Hippocampal formation (tissue), 2 donors: Measurements from ENCODE around the gene SLAMF9.
A peak's percentile ranks its signal among the peaks of the same experiment; 100 is the strongest.

Source experiments
- DNase-seq, 2 donors: peaks; one replicate each; lab custom pipeline; 2025; lab: John Stamatoyannopoulos, UW

Gene SLAMF9

GRCh38 chr1:159932296-159933285 is 21.4 kb downstream of the SLAMF9 start:
- no peak for DNase-seq

DNA sequence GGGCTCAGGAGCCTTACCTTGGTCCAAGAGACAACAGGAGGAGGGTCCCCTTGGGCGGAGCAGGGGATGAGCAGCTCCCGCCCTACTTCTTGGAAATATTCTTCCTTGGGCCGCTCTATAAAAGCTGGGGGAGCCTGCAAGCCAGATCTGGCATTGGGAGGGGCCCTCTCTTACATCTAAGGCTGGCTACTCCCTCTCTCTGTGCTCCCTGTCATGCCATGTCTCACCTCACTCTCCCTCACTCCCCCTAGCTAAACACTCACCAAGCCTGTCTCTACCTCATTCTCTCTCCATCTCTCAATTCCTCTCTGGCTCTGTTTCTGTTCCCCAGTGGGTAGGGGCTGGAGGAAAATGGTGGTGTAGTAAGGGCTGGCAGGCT is 22.3 kb downstream of the SLAMF9 start:
- DNase-seq: no peak

GRCh38 chr1:159931101-159931794 is 22.8 kb downstream of the SLAMF9 start:
- DNase-seq: no peak

DNA sequence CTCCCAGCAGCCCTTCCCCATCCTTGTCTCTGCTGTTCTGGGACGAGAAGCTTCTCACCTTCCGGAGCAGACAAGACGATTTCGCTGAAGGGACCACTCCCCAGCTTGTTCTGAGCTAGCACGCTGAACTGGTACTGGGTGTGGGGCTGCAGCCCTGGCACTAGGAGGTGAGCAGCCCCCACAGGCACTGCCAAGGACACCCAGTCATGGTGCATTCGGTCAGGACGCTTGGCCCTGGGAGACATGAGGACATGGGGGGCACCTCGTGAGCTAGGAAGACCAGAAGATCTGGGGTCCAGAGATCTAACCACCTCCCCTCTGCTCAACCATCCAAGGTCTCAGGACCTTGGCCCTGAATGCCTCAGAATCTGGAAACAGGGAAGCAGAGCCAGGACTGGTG is 23.4 kb downstream of the SLAMF9 start:
- no peak for DNase-seq

- no peak for DNase-seq
Measured at GRCh38 chr1:159930216-159930615, 23.8 kb downstream of the SLAMF9 start.

GRCh38 chr1:159929155-159930051 is 24.6 kb downstream of the SLAMF9 start:
- DNase-seq: no peak

- no peak for DNase-seq
Measured at GRCh38 chr1:159928491-159929050, 25.5 kb downstream of the SLAMF9 start.

DNA sequence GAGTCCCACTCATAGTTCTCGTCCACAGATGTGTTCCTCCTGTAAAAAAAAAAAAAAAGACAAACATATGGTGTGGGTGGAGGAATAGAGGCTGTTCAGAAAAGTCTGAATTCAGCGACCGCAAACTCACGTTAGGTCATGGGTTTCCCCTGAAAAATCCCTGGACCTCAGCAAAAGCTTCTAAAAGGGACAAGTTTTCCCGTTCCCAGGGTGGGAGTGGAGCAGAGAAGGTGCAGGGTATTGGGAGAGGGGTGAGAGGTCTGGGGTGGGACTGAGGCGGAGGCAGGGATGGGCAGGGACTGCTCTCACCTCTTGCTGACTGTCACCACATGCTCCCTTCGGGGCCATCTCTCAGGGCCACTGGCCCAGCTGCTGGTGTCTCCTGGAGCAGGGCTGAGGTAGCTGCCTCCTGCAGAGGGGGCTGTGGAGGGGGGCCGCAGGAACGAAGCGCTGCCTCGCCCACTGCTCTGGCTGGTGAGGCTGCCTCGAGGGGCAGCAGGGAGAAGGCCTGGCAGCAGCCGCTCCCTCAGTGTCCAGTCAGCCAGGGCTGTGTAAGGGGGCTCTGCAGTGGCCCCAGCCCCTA is 26.1 kb downstream of the SLAMF9 start:
- DNase-seq: no peak

DNA sequence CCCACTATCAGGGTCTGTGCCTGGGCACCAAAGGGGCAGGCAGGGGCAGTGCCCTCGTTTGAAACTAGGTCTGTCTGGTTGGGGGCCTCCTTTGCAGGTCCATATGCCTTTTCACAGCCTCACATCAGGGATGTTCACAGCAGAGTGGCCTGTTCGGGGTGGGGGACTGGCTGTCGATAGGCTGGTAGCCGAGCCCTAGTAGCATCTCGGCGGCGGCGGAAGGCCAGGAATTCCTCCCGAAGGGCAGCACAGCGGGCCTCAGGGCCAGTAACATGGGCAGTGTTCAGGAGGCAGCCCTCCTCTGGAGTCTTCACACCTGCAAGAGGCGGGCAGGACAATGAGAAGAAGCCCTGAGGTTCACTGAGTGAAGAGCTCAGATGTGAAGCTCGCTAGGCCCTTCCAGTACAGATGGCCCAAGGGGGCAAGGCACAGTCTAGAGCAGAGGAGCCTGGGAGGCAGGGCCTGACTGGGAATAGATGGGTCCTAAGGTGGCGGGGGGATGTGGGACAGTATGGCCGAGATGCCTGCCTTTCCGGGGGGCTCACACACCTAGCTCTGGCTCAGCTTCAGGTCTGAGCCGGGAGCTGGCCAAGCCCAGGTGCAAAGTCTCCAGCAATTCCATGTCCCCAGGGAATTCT is 26.7 kb downstream of the SLAMF9 start:
- DNase-seq: no peak

DNA sequence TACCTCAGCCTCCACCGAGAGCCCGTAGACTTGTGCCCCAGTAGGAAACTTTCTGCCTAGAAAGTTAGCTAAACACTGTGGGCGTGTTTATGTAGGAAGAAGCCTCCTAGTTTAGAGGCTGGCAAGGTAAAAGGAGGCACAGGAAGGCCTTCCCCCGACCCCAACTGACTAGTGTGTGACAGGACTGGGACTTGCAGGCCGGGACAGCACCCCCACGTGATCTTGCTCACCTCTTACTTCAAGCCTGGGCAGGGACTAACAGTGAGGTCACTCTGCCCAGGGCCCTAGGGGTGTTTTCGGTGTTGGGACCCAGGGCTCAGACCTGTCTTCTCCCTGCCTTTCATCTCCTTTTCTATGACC is 28.3 kb downstream of the SLAMF9 start:
- DNase-seq: no peak

DNA sequence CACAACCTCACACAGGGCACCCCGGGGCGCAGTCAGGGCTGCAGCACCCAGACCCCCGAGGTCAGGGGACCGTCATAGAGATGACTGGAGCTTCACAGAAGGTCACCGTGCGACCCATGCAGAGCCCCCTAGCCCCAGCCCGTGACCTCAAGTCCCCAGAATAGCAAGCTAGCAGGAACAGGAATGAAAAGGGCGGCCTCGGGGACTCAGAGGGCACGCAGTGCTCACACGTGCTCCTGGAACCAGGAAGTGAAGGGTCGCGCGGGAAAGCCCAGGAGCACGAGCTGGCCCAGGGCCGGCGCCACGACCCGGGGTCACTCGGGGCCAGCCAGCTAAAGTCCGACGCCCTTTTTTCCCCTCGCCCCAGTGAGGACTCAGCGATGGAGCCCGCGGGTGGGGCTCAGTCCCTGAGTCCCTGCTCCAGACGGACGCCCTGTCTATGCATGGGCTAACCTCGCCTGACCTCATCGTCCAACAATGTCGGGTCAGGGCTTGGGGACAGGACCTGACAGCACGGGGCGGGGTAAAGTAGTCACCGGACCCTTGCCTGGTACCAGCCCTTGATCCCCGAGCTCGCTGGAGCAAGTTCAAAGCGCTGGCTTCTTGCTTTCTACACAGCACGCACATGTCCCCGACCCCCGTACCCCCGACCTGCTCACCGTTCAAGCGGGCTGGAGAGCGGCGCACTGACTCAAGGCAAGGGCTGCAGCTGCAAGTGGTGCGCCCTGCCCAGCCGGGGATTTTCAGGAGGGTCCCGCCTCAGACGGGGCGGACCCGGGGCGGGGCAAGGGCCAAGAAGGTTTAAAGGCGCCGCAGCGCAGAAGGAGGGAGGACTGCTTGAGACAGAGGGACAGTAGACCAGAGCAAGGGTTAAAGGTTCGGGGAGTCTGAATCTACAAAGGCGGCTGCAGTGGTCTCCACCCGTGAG is 29.0 kb downstream of the SLAMF9 start, which contains the start of gene TAGLN2:
Gene TAGLN2, minus strand, starts transcription at position 717 of the 928 bp plus-strand sequence. CDS start 4,998 bp downstream, outside the sequence.
- DNase-seq: peak in 1 of 2 donors; percentile 50

DNA sequence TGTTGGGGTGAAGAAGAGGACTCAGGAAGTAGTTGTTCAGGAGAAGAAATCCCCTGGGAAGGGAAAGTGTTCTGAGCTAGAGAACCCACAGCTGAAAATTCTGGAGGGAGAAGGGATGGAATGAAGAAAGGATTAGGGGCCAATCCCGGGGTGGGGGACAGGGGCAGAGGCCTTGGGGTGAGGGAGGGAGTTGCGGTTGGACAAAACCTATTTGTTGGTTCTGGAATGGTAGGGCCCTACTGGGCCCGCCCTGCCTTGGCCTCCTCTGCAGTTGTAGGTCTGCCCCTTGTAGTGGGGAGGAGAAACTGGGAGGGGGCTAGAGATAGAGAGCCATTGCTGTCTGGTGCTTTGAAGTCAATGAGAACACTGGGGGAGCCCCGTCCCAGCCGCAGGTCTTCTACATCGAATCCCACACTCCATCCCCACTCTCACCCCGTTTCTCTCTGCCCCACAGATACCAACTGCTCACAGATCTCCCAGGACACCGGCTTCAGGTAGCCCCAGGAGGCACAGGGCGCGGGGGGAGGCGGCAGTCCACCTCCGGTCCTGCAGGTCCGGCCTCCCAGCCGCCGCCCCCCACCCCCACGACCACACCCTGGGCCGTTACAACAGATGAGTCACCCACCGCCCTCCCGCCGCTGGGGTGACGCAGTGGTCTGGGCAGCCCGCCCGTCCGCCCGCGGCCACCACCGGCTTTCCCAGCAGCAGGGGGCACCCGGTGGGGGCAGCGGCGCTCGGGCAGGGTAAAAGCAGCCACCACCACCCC is 29.8 kb downstream of the SLAMF9 start:
- DNase-seq: peak in 1 of 2 donors; percentile 13

DNA sequence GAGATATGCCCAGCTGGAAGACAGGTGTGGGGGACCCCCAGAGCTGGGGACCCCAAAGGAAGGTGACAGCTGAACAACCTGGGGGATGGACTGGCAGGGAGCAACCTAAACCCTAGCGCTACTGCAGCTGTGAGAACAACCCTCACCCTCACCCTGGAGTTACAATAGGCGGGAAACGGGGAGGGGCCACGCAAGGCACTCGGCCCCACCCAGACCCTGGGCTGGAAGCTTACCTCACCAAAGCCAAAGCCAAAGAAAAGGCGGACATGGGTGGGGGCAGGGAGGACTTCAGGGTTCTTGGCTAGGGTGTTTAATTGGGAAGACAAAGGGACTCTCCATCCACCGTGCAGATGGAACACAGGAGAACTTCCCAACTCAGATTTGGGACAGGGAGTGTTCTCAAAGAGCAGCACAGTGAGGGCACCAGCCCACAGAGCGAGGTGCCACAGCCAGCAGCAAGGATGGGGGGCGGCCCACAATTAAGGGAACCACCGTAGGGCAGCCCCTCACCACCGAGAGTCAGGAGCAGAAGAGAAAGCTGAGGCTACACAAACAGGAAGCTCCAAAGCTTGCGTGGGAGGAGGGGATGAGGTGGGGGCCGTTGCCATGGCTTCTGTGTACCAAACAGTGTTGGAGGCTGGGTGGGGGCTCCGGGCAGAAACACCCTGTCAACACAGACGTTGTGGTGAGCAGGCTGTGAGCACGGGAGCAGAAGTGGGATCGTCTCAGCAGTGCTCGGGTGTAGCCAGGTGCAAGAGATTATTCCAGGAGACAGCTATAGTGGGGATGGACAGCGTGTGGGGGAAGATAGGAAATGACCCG is 30.6 kb downstream of the SLAMF9 start:
- DNase-seq: no peak

- DNase-seq: no peak
Measured at GRCh38 chr1:159922511-159923202, 31.4 kb downstream of the SLAMF9 start.

DNA sequence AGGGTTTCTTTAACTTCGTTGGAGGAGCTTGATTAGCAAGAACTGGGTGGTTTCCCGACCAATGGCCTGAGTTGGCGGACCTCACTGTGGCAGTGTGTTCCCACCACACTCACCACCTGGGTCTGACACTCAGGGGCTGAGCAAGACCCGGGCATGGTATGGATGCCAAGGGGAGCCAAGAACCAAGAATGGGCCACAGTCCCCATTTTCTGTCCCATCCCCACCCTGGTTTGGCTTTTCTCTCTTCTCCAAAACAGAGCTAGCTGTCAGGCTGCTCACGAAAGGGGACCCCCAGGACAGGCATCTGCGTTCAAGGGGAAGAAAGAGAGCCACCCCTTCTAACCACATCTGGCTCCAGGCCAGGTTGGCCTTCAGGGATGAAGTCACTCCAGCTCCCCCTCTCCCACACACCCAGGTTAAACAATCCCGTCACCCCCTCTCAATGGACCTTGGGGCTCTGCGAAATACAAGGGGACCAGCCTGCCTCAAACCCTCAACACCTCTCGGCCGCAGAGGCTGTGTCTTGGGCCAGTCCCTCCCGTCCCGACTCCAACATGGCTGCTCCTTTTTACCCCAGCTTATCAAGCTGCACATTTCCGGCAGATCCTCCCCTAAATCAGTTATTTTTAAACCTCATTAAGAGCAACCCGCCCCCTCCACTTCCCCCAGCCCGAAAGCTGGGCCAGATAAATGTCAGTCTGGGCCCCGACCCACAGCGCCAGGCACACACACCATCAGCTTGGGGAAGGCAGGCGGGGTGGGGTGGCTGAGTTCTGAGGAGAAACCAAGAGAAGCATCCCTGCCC is 32.1 kb downstream of the SLAMF9 start:
- DNase-seq: no peak

- no peak for DNase-seq
Measured at GRCh38 chr1:159921251-159921650, 32.8 kb downstream of the SLAMF9 start.
